ENCODE data around the gene ERICH6B.
A peak's percentile ranks its signal among the peaks of the same experiment; 100 is the strongest.

Gene ERICH6B

GRCh38 chr13:45598597-45598996 lies 16.9 kb downstream of the ERICH6B start:
- no peak for DNase-seq

GRCh38 chr13:45596800-45597475 lies 18.6 kb downstream of the ERICH6B start:
- no peak for DNase-seq

- no peak for DNase-seq
These were observed 19.6 kb downstream of the ERICH6B start for GRCh38 chr13:45595965-45596364.

- no peak for DNase-seq
These were observed 20.8 kb downstream of the ERICH6B start for GRCh38 chr13:45594764-45595163.

GRCh38 chr13:45594227-45594626 lies 21.3 kb downstream of the ERICH6B start:
- DNase-seq: no peak

GRCh38 chr13:45592758-45593157 lies 22.8 kb downstream of the ERICH6B start:
- no peak for DNase-seq

- no peak for DNase-seq
These were observed 25.5 kb downstream of the ERICH6B start for GRCh38 chr13:45590066-45590465.

- DNase-seq: no peak
These were observed 27.6 kb downstream of the ERICH6B start for GRCh38 chr13:45587897-45588296.

- peak; percentile 1 for DNase-seq
These were observed 30.7 kb downstream of the ERICH6B start for GRCh38 chr13:45584816-45585215.

GRCh38 chr13:45582408-45583076 lies 33.0 kb downstream of the ERICH6B start:
- no peak for DNase-seq

GRCh38 chr13:45576466-45576865 lies 39.1 kb downstream of the ERICH6B start:
- no peak for DNase-seq

GRCh38 chr13:45575830-45576180 lies 39.7 kb downstream of the ERICH6B start:
- no peak for DNase-seq

- DNase-seq: no peak
These were observed 40.3 kb downstream of the ERICH6B start for GRCh38 chr13:45575146-45575829.

- no peak for DNase-seq
These were observed 50.2 kb downstream of the ERICH6B start for GRCh38 chr13:45565331-45565730.

GRCh38 chr13:45564133-45564776 lies 51.3 kb downstream of the ERICH6B start:
- DNase-seq: peak; percentile 13

GRCh38 chr13:45554604-45555109 lies 60.9 kb downstream of the ERICH6B start:
- DNase-seq: no peak

GRCh38 chr13:45548281-45548680 lies 67.3 kb downstream of the ERICH6B start:
- no peak for DNase-seq

- no peak for DNase-seq
These were observed 69.2 kb downstream of the ERICH6B start for GRCh38 chr13:45546410-45546765.

- DNase-seq: no peak
These were observed 69.7 kb downstream of the ERICH6B start for GRCh38 chr13:45545686-45546409.

- no peak for DNase-seq
These were observed 71.0 kb downstream of the ERICH6B start for GRCh38 chr13:45544520-45544919.

GRCh38 chr13:45542878-45543277 lies 72.7 kb downstream of the ERICH6B start:
- no peak for DNase-seq

GRCh38 chr13:45542391-45542790 lies 73.1 kb downstream of the ERICH6B start:
- DNase-seq: no peak

GRCh38 chr13:45541806-45542205 lies 73.7 kb downstream of the ERICH6B start:
- no peak for DNase-seq
